ENCODE measurements around the gene IL4I1. TPM values are rescaled to one million over a fixed set of nuclear protein-coding genes. Genes with fewer than 3 reads are reported as not detected.
A peak's percentile ranks its signal among the peaks of the same experiment; 100 is the strongest.

IL4I1 gene
- total and polyA plus RNA-seq, 4 donors, result 0.08 to 0.75 (median 0.23) TPM

- Histone ChIP-seq H3K27ac (ENCODE audit: low read depth in 1 of 2, low read length in 2 of 2) (no peak overlapping the region), H3K4me3 (ENCODE audit: low read depth in 1 of 3, low read length in 3 of 3) (peak overlapping the region; percentile 57 to 92 (median 90)), H3K9ac (ENCODE audit: low read depth in 1 of 2, low read length in 2 of 2) (no peak overlapping the region), H3K9me3 (ENCODE audit: control insufficient read depth in 4 of 4, low read length in 3 of 4) (no peaks in the 10 kb centered on the region), H3K36me3 (ENCODE audit: control insufficient read depth in 4 of 4, insufficient read depth in 3 of 4, low read depth in 1 of 4, low read length in 3 of 4) (no peaks in the 10 kb centered on the region), H3K27me3 (ENCODE audit: control insufficient read depth in 4 of 4, insufficient read depth in 4 of 4, low read length in 3 of 4) (no peaks in the 10 kb centered on the region), H3K4me1 (ENCODE audit: control insufficient read depth in 4 of 4, insufficient read depth in 4 of 4, low read length in 3 of 4) (peaks cover 3 to 19% (median 13%) of the 10 kb centered on the region in 4 donors)
- DNase-seq (ENCODE audit: low spot score), result no peak
- 92% methylated on average over 15 of the region's 15 CpGs for WGBS
- TF ChIP-seq RXRA (IDR thresholded peaks at IDR 0.05) (no peak), FOXA1 (IDR thresholded peaks at IDR 0.05) (no peak), FOXA2 (IDR thresholded peaks at IDR 0.05) (no peak), HNF4G (IDR thresholded peaks at IDR 0.05) (no peak), HNF4A (conservative IDR thresholded peaks at IDR 0.05) (no peak), CTCF (IDR thresholded peaks at IDR 0.05; ENCODE audit: low read depth, low read length, missing input control) (no peak), RAD21 (IDR thresholded peaks at IDR 0.05) (no peak), MAX (IDR thresholded peaks at IDR 0.05) (no peak), REST (IDR thresholded peaks at IDR 0.05) (no peak), SP1 (IDR thresholded peaks at IDR 0.05) (no peak), ZBTB33 (IDR thresholded peaks at IDR 0.05) (no peak), EGR1 (IDR thresholded peaks at IDR 0.05; ENCODE audit: low read depth in 2 of 2) (no peak), YY1 (IDR thresholded peaks at IDR 0.05) (no peak), GABPA (IDR thresholded peaks at IDR 0.05 in 1 of 2, conservative IDR thresholded peaks at IDR 0.05 in 1 of 2) (no peak), NR2F2 (IDR thresholded peaks at IDR 0.05) (no peak), ATF3 (IDR thresholded peaks at IDR 0.05) (no peak), JUND (IDR thresholded peaks at IDR 0.05) (no peak), TAF1 (conservative IDR thresholded peaks at IDR 0.05) (no peak)
Observed at GRCh38 chr19:49849433-49850220, 47.1 kb downstream of the IL4I1 start.

Data from liver (tissue), 9 donors.